BLaER1 treated with 17β-estradiol and CSF1 and Interleukin-3, amounts not matched to agents 10 nM and 100 nM (cell line): ENCODE measurements around the gene AKT3.

Experiments
- H3K27ac ChIP-seq, 11 experiments: shearing (Covaris generic); formaldehyde crosslinking; 2 replicates each; pipeline ENCODE4 v1.8.1; 2022
- H3K27me3 ChIP-seq, 11 experiments: shearing (Covaris generic); formaldehyde crosslinking; 2 replicates each; pipeline ENCODE4 v1.8.1; 2022
- H3K36me3 ChIP-seq, 11 experiments: shearing (Covaris generic); formaldehyde crosslinking; 2 replicates each; pipeline ENCODE4 v1.8.1; 2022
- H3K4me1 ChIP-seq, 10 experiments: shearing (Covaris generic); formaldehyde crosslinking; 2 replicates each; pipeline ENCODE4 v1.8.1; 2022
- H3K4me2 ChIP-seq, 11 experiments: shearing (Covaris generic); formaldehyde crosslinking; 2 replicates each; pipeline ENCODE4 v1.8.1; 2022
- H3K4me3 ChIP-seq, 10 experiments: shearing (Covaris generic); formaldehyde crosslinking; 2 replicates each; pipeline ENCODE4 v1.8.1; 2022
- H3K9ac ChIP-seq, 11 experiments: shearing (Covaris generic); formaldehyde crosslinking; 2 replicates each; pipeline ENCODE4 v1.8.1; 2022
- H3K9me3 ChIP-seq, 11 experiments: shearing (Covaris generic); formaldehyde crosslinking; replicated peaks in 1 of 11; 2 replicates each; pipeline ENCODE4 v1.8.1; 2022
- H4K20me1 ChIP-seq, 11 experiments: shearing (Covaris generic); formaldehyde crosslinking; 2 replicates each; pipeline ENCODE4 v1.8.1; 2022
- Cebpa-rat ChIP-seq, 11 experiments: shearing (Covaris generic); IDR thresholded peaks; 2 replicates each; pipeline ENCODE4 v1.8.1; 2022

AKT3 gene

DNA sequence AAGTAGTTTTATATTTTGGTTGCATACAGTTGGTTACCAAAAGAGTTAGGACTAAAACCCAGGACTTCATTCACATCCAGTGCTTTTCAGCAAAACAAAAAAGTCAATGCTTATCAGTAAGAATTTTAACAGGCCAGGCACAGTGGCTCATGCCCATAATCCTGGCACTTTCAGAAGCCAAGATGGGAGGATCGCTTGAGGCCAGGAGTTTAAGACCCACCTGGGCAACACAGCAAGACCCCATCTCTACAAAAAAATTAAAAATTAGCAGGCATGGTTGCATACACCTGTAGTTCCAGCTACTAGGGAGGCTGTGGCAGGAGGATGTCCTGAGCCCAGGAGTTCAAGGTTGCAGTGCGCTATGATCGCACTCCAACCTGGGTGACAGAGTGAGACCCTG lies 47.3 kb downstream of the AKT3 start:
- no peak overlapping the region for H3K4me3 ChIP-seq
- H3K9me3 ChIP-seq: peaks cover 8 to 11% (median 10%) of the 10 kb centered on the region in 11 experiments; a peak in 20 of 22 replicates
- H3K4me2 ChIP-seq: no peak overlapping the region
- H3K4me1 ChIP-seq: peaks cover 0 to 15% (median 0%) of the 10 kb centered on the region in 10 experiments; a peak in 6 of 20 replicates
- no peak overlapping the region for H3K27ac ChIP-seq
- H3K27me3 ChIP-seq: no peaks in the 10 kb centered on the region
- TF ChIP-seq Cebpa-rat (IDR thresholded peaks at IDR 0.05): no peak
- H3K9ac ChIP-seq: no peak overlapping the region
- peaks cover 0 to 23% (median 5%) of the 10 kb centered on the region in 11 experiments; a peak in 9 of 22 replicates for H3K36me3 ChIP-seq
- peaks cover 0 to 54% (median 0%) of the 10 kb centered on the region in 11 experiments; a peak in 2 of 22 replicates for H4K20me1 ChIP-seq

GRCh38 chr1:243801378-243801777 lies 48.7 kb downstream of the AKT3 start:
- Histone ChIP-seq H3K27ac (no peak overlapping the region), H3K4me2 (no peak overlapping the region), H3K36me3 (peaks cover 0 to 22% (median 5%) of the 10 kb centered on the region in 11 experiments; a peak in 13 of 22 replicates), H3K4me3 (no peak overlapping the region), H3K9ac (no peak overlapping the region), H3K9me3 (peaks cover 0 to 5% (median 0%) of the 10 kb centered on the region in 11 experiments; a peak in 2 of 22 replicates), H3K4me1 (peaks cover 0 to 15% (median 0%) of the 10 kb centered on the region in 10 experiments; a peak in 6 of 20 replicates), H4K20me1 (peaks cover 0 to 46% (median 0%) of the 10 kb centered on the region in 11 experiments; a peak in 2 of 22 replicates), H3K27me3 (no peaks in the 10 kb centered on the region)
- no peak for TF ChIP-seq Cebpa-rat (IDR thresholded peaks at IDR 0.05)

- peaks cover 0 to 31% (median 0%) of the 10 kb centered on the region in 11 experiments; a peak in 2 of 22 replicates for H4K20me1 ChIP-seq
- H3K4me2 ChIP-seq: peak overlapping the region in 1 of 11 experiments; percentile 11; a peak in 1 of 22 replicates
- no peak overlapping the region for H3K4me3 ChIP-seq
- no peak overlapping the region for H3K27ac ChIP-seq
- H3K9ac ChIP-seq: no peak overlapping the region
- H3K36me3 ChIP-seq: peaks cover 5 to 30% (median 12%) of the 10 kb centered on the region in 11 experiments; a peak in 15 of 22 replicates
- peaks cover 0 to 13% (median 5%) of the 10 kb centered on the region in 11 experiments; a peak in 7 of 22 replicates for H3K9me3 ChIP-seq
- peaks cover 0 to 10% (median 0%) of the 10 kb centered on the region in 10 experiments; a peak in 6 of 20 replicates for H3K4me1 ChIP-seq
- H3K27me3 ChIP-seq: no peaks in the 10 kb centered on the region
- TF ChIP-seq Cebpa-rat (IDR thresholded peaks at IDR 0.05): no peak
Observed at GRCh38 chr1:243799908-243800307, 50.1 kb downstream of the AKT3 start.

GRCh38 chr1:243798726-243799125 lies 51.3 kb downstream of the AKT3 start:
- peaks cover 5 to 28% (median 12%) of the 10 kb centered on the region in 11 experiments; a peak in 15 of 22 replicates for H3K36me3 ChIP-seq
- peaks cover 0 to 13% (median 5%) of the 10 kb centered on the region in 11 experiments; a peak in 7 of 22 replicates for H3K9me3 ChIP-seq
- H3K27me3 ChIP-seq: no peaks in the 10 kb centered on the region
- H3K4me1 ChIP-seq: peaks cover 0 to 10% (median 0%) of the 10 kb centered on the region in 10 experiments; a peak in 6 of 20 replicates
- no peak overlapping the region for H3K4me2 ChIP-seq
- H4K20me1 ChIP-seq: peaks cover 0 to 31% (median 0%) of the 10 kb centered on the region in 11 experiments; a peak in 2 of 22 replicates
- H3K27ac ChIP-seq: no peak overlapping the region
- H3K4me3 ChIP-seq: no peak overlapping the region
- no peak for TF ChIP-seq Cebpa-rat (IDR thresholded peaks at IDR 0.05)
- H3K9ac ChIP-seq: no peak overlapping the region

DNA sequence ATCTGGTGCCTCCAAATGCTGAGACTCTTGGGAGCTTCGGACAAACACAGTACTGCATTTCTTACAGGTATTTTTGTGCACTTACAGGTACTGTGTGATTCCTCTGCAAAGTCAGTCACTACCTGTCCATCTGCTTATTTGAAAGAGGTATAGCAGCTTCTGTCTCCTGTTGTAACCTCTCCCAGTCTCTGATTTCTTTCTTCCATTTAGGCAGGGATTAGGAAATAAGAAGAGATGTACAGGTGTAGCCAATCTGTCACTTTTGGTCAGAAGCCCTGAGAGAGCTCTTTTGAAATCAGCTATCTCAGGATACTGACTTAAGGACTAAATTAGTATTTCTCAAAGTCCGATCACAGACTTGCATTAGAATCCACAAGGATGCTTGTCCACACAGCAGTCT lies 54.0 kb downstream of the AKT3 start:
- Histone ChIP-seq H3K27ac (no peak overlapping the region), H4K20me1 (peaks cover 0 to 49% (median 0%) of the 10 kb centered on the region in 11 experiments; a peak in 3 of 22 replicates), H3K4me3 (no peak overlapping the region), H3K9ac (no peak overlapping the region), H3K4me1 (peaks cover 0 to 19% (median 7%) of the 10 kb centered on the region in 10 experiments; a peak in 8 of 20 replicates), H3K36me3 (peaks cover 5 to 18% (median 12%) of the 10 kb centered on the region in 11 experiments; a peak in 12 of 22 replicates), H3K27me3 (no peaks in the 10 kb centered on the region), H3K9me3 (peaks cover 0 to 13% (median 5%) of the 10 kb centered on the region in 11 experiments; a peak in 7 of 22 replicates), H3K4me2 (no peak overlapping the region)
- TF ChIP-seq Cebpa-rat (IDR thresholded peaks at IDR 0.05): no peak

DNA sequence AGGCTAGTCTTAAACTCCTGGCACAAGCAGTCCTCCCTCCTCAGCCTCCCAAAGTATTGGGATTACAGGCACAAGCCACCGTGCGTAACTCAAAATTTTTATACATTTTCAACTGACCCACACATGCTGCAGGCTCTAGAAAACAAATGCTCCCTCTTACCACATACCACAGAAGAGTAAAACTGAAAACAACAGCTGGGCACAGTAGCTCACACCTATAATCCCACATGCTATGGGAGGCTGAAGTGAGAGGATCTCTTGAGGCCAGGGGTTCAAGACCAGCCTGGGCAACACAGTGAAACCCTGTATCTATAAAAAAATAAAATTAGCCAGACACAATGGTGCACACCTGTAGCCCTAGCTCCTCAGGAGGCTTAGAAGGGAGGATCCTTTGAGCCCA lies 56.7 kb downstream of the AKT3 start:
- Histone ChIP-seq H3K36me3 (peaks cover 5 to 32% (median 12%) of the 10 kb centered on the region in 11 experiments; a peak in 14 of 22 replicates), H3K9ac (no peak overlapping the region), H3K4me2 (no peak overlapping the region), H3K27ac (no peak overlapping the region), H3K9me3 (peaks cover 0 to 13% (median 5%) of the 10 kb centered on the region in 11 experiments; a peak in 7 of 22 replicates), H4K20me1 (peaks cover 0 to 50% (median 0%) of the 10 kb centered on the region in 11 experiments; a peak in 3 of 22 replicates), H3K4me1 (peaks cover 0 to 23% (median 6%) of the 10 kb centered on the region in 10 experiments; a peak in 8 of 20 replicates), H3K4me3 (no peak overlapping the region), H3K27me3 (no peaks in the 10 kb centered on the region)
- TF ChIP-seq Cebpa-rat (IDR thresholded peaks at IDR 0.05): no peak

- TF ChIP-seq Cebpa-rat (IDR thresholded peaks at IDR 0.05): no peak
- peaks cover 5 to 32% (median 12%) of the 10 kb centered on the region in 11 experiments; a peak in 14 of 22 replicates for H3K36me3 ChIP-seq
- peaks cover 0 to 51% (median 0%) of the 10 kb centered on the region in 11 experiments; a peak in 3 of 22 replicates for H4K20me1 ChIP-seq
- peaks cover 0 to 23% (median 6%) of the 10 kb centered on the region in 10 experiments; a peak in 8 of 20 replicates for H3K4me1 ChIP-seq
- H3K27me3 ChIP-seq: no peaks in the 10 kb centered on the region
- H3K9me3 ChIP-seq: peaks cover 0 to 13% (median 5%) of the 10 kb centered on the region in 11 experiments; a peak in 7 of 22 replicates
- no peak overlapping the region for H3K27ac ChIP-seq
- no peak overlapping the region for H3K9ac ChIP-seq
- H3K4me2 ChIP-seq: no peak overlapping the region
- no peak overlapping the region for H3K4me3 ChIP-seq
Observed at GRCh38 chr1:243792891-243793290, 57.2 kb downstream of the AKT3 start.

DNA sequence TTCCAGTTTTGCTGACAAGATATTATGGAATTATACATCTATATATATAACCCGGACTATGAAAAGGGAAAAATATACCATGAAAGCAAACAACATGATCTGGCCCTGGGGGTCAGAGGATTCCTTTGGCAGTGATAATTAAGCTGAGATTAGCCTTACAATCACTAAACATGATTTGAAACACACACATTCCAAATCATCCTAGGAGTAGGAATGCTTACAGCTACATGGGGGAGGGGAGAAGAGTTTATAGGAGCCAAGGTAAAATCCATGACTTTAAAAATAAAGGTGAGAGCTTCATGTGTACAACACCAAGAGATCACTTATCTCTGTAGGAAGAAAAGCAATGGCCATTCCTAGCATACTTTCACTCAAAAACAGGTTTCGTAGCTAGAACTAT lies 57.6 kb downstream of the AKT3 start:
- peaks cover 5 to 32% (median 12%) of the 10 kb centered on the region in 11 experiments; a peak in 14 of 22 replicates for H3K36me3 ChIP-seq
- no peak overlapping the region for H3K4me2 ChIP-seq
- H3K9ac ChIP-seq: no peak overlapping the region
- H4K20me1 ChIP-seq: peaks cover 0 to 56% (median 0%) of the 10 kb centered on the region in 11 experiments; a peak in 3 of 22 replicates
- TF ChIP-seq Cebpa-rat (IDR thresholded peaks at IDR 0.05): no peak
- H3K9me3 ChIP-seq: peaks cover 0 to 13% (median 5%) of the 10 kb centered on the region in 11 experiments; a peak in 7 of 22 replicates
- peaks cover 0 to 23% (median 6%) of the 10 kb centered on the region in 10 experiments; a peak in 8 of 20 replicates for H3K4me1 ChIP-seq
- no peak overlapping the region for H3K27ac ChIP-seq
- no peak overlapping the region for H3K4me3 ChIP-seq
- H3K27me3 ChIP-seq: no peaks in the 10 kb centered on the region
